ENCODE results near the gene SNRNP200. TPM values are rescaled to one million over a fixed set of nuclear protein-coding genes. Genes with fewer than 3 reads are reported as not detected.

SNRNP200 gene
- total RNA-seq, 1 experiment from 2014 or later, result 89.2 TPM

- in situ Hi-C loops (cut with HindIII; ENCODE audit: low sequenced_read_pairs), result no loop called here
- DNase-seq (ENCODE audit: low spot score), result no peak
Measured at GRCh38 chr2:96291751-96292150, 13.6 kb downstream of the SNRNP200 start.

GRCh38 chr2:96287273-96287856 is 18.0 kb downstream of the SNRNP200 start:
- in situ Hi-C loops (cut with HindIII; ENCODE audit: low sequenced_read_pairs), result no loop called here
- no peak for DNase-seq (ENCODE audit: low spot score)

- in situ Hi-C loops (cut with HindIII; ENCODE audit: low sequenced_read_pairs), result no loop called here
- DNase-seq (ENCODE audit: low spot score), result no peak
Measured at GRCh38 chr2:96276787-96277499, 28.4 kb downstream of the SNRNP200 start.

- in situ Hi-C loops (cut with HindIII; ENCODE audit: low sequenced_read_pairs), result no loop called here
- DNase-seq (ENCODE audit: low spot score), result no peak
Measured at GRCh38 chr2:96274355-96275056, 30.8 kb downstream of the SNRNP200 start.

- in situ Hi-C loops (cut with HindIII; ENCODE audit: low sequenced_read_pairs), result no loop called here
- DNase-seq (ENCODE audit: low spot score), result no peak
Measured at GRCh38 chr2:96273763-96274162, 31.6 kb downstream of the SNRNP200 start.

GRCh38 chr2:96271995-96272394 is 33.4 kb downstream of the SNRNP200 start:
- in situ Hi-C loops (cut with HindIII; ENCODE audit: low sequenced_read_pairs), result no loop called here
- no peak for DNase-seq (ENCODE audit: low spot score)

GRCh38 chr2:96267159-96267971 is 38.0 kb downstream of the SNRNP200 start:
- in situ Hi-C loops (cut with HindIII; ENCODE audit: low sequenced_read_pairs), result no loop called here
- no peak for DNase-seq (ENCODE audit: low spot score)

GRCh38 chr2:96265840-96266679 is 39.3 kb downstream of the SNRNP200 start, which contains the start of the genes CIAO1 and TMEM127:
Gene CIAO1, plus strand, starts transcription at chr2:96266225. Its CDS starts 126 bp downstream, at chr2:96266351.
Gene TMEM127, minus strand, starts transcription at chr2:96265997. Its CDS starts 616 bp downstream, at chr2:96265381.
- in situ Hi-C loops (cut with HindIII; ENCODE audit: low sequenced_read_pairs), result no loop called here
- DNase-seq (ENCODE audit: low spot score), result peak; percentile 98

- DNase-seq (ENCODE audit: low spot score), result peak; percentile 60
- in situ Hi-C loops (cut with HindIII; ENCODE audit: low sequenced_read_pairs), result no loop called here
Measured at GRCh38 chr2:96265349-96265839, 40.0 kb downstream of the SNRNP200 start.

GRCh38 chr2:96264656-96265348 is 40.5 kb downstream of the SNRNP200 start:
- in situ Hi-C loops (cut with HindIII; ENCODE audit: low sequenced_read_pairs), result no loop called here
- DNase-seq (ENCODE audit: low spot score), result peak; percentile 57

GRCh38 chr2:96264086-96264485 is 41.3 kb downstream of the SNRNP200 start:
- no peak for DNase-seq (ENCODE audit: low spot score)
- in situ Hi-C loops (cut with HindIII; ENCODE audit: low sequenced_read_pairs), result no loop called here

GRCh38 chr2:96262306-96262705 is 43.0 kb downstream of the SNRNP200 start:
- DNase-seq (ENCODE audit: low spot score), result no peak
- in situ Hi-C loops (cut with HindIII; ENCODE audit: low sequenced_read_pairs), result no loop called here

- in situ Hi-C loops (cut with HindIII; ENCODE audit: low sequenced_read_pairs), result no loop called here
Measured at GRCh38 chr2:96261328-96262003, 43.9 kb downstream of the SNRNP200 start.

GRCh38 chr2:96260387-96261260 is 44.7 kb downstream of the SNRNP200 start:
- peak; percentile 75 for DNase-seq (ENCODE audit: low spot score)
- in situ Hi-C loops (cut with HindIII; ENCODE audit: low sequenced_read_pairs), result no loop called here

More at GRCh38 chr2:96261328-96262003, 43.9 kb downstream of the SNRNP200 start:
- no peak for DNase-seq (ENCODE audit: low spot score)

- in situ Hi-C loops (cut with HindIII; ENCODE audit: low sequenced_read_pairs), result no loop called here
- no peak for DNase-seq (ENCODE audit: low spot score)
Measured at GRCh38 chr2:96259497-96259921, 45.8 kb downstream of the SNRNP200 start.

All from G401 (cell line).